ENCODE data around the gene SLMAP.

SLMAP gene

GRCh38 chr3:57968501-57968900 lies 212.4 kb downstream of the SLMAP start:
- H3K4me1 ChIP-seq (ENCODE audit: control insufficient read depth, insufficient read depth, low read length) = no peaks in the 10 kb centered on the region
- DNase-seq (ENCODE audit: low read depth, low spot score) = no peak
- H3K9me3 ChIP-seq (ENCODE audit: control insufficient read depth, insufficient read depth, low read length) = no peaks in the 10 kb centered on the region
- WGBS (ENCODE audit: insufficient coverage, insufficient read length) = no CpG with 5 or more reads among the region's 5 CpGs
- H3K27me3 ChIP-seq (ENCODE audit: control insufficient read depth, insufficient read depth, low read length) = no peaks in the 10 kb centered on the region
- no peak overlapping the region for H3K4me3 ChIP-seq (ENCODE audit: low read length)
- H3K36me3 ChIP-seq (ENCODE audit: control insufficient read depth, insufficient read depth, low read length) = no peaks in the 10 kb centered on the region
- H3K27ac ChIP-seq (ENCODE audit: low read length) = no peak overlapping the region

GRCh38 chr3:57971975-57972374 lies 215.9 kb downstream of the SLMAP start:
- H3K36me3 ChIP-seq (ENCODE audit: control insufficient read depth, insufficient read depth, low read length) = no peaks in the 10 kb centered on the region
- no peak for DNase-seq (ENCODE audit: low read depth, low spot score)
- H3K4me1 ChIP-seq (ENCODE audit: control insufficient read depth, insufficient read depth, low read length) = no peaks in the 10 kb centered on the region
- H3K27ac ChIP-seq (ENCODE audit: low read length) = no peak overlapping the region
- no CpG with 5 or more reads among the region's 4 CpGs for WGBS (ENCODE audit: insufficient coverage, insufficient read length)
- no peaks in the 10 kb centered on the region for H3K9me3 ChIP-seq (ENCODE audit: control insufficient read depth, insufficient read depth, low read length)
- no peak overlapping the region for H3K4me3 ChIP-seq (ENCODE audit: low read length)
- no peaks in the 10 kb centered on the region for H3K27me3 ChIP-seq (ENCODE audit: control insufficient read depth, insufficient read depth, low read length)

GRCh38 chr3:57972531-57973111 lies 216.5 kb downstream of the SLMAP start:
- no peak overlapping the region for H3K27ac ChIP-seq (ENCODE audit: low read length)
- no CpG with 5 or more reads among the region's 9 CpGs for WGBS (ENCODE audit: insufficient coverage, insufficient read length)
- no peak for DNase-seq (ENCODE audit: low read depth, low spot score)
- no peaks in the 10 kb centered on the region for H3K27me3 ChIP-seq (ENCODE audit: control insufficient read depth, insufficient read depth, low read length)
- no peak overlapping the region for H3K4me3 ChIP-seq (ENCODE audit: low read length)
- H3K4me1 ChIP-seq (ENCODE audit: control insufficient read depth, insufficient read depth, low read length) = no peaks in the 10 kb centered on the region
- no peaks in the 10 kb centered on the region for H3K9me3 ChIP-seq (ENCODE audit: control insufficient read depth, insufficient read depth, low read length)
- H3K36me3 ChIP-seq (ENCODE audit: control insufficient read depth, insufficient read depth, low read length) = no peaks in the 10 kb centered on the region

GRCh38 chr3:57973715-57974477 lies 217.8 kb downstream of the SLMAP start:
- no peak overlapping the region for H3K27ac ChIP-seq (ENCODE audit: low read length)
- H3K4me3 ChIP-seq (ENCODE audit: low read length) = no peak overlapping the region
- H3K4me1 ChIP-seq (ENCODE audit: control insufficient read depth, insufficient read depth, low read length) = 0 out of 2 replicates have a peak, but pooled peaks cover 1% of the 10 kb centered on the region
- H3K27me3 ChIP-seq (ENCODE audit: control insufficient read depth, insufficient read depth, low read length) = no peaks in the 10 kb centered on the region
- WGBS (ENCODE audit: insufficient coverage, insufficient read length) = no CpG with 5 or more reads among the region's 13 CpGs
- no peaks in the 10 kb centered on the region for H3K36me3 ChIP-seq (ENCODE audit: control insufficient read depth, insufficient read depth, low read length)
- H3K9me3 ChIP-seq (ENCODE audit: control insufficient read depth, insufficient read depth, low read length) = no peaks in the 10 kb centered on the region
- no peak for DNase-seq (ENCODE audit: low read depth, low spot score)

- Histone ChIP-seq H3K27ac (ENCODE audit: low read length) (no peak overlapping the region), H3K9me3 (ENCODE audit: control insufficient read depth, insufficient read depth, low read length) (no peaks in the 10 kb centered on the region), H3K4me1 (ENCODE audit: control insufficient read depth, insufficient read depth, low read length) (0 out of 2 replicates have a peak, but pooled peaks cover 1% of the 10 kb centered on the region), H3K36me3 (ENCODE audit: control insufficient read depth, insufficient read depth, low read length) (no peaks in the 10 kb centered on the region), H3K4me3 (ENCODE audit: low read length) (no peak overlapping the region), H3K27me3 (ENCODE audit: control insufficient read depth, insufficient read depth, low read length) (no peaks in the 10 kb centered on the region)
- WGBS (ENCODE audit: insufficient coverage, insufficient read length) = no CpG with 5 or more reads among the region's 6 CpGs
- DNase-seq (ENCODE audit: low read depth, low spot score) = no peak
Observed at GRCh38 chr3:57974796-57975388, 218.8 kb downstream of the SLMAP start.

GRCh38 chr3:57977818-57978235 lies 221.7 kb downstream of the SLMAP start:
- no peaks in the 10 kb centered on the region for H3K36me3 ChIP-seq (ENCODE audit: control insufficient read depth, insufficient read depth, low read length)
- no peaks in the 10 kb centered on the region for H3K27me3 ChIP-seq (ENCODE audit: control insufficient read depth, insufficient read depth, low read length)
- no CpG with 5 or more reads among the region's 4 CpGs for WGBS (ENCODE audit: insufficient coverage, insufficient read length)
- H3K4me3 ChIP-seq (ENCODE audit: low read length) = no peak overlapping the region
- 0 out of 2 replicates have a peak, but pooled peaks cover 1% of the 10 kb centered on the region for H3K4me1 ChIP-seq (ENCODE audit: control insufficient read depth, insufficient read depth, low read length)
- H3K9me3 ChIP-seq (ENCODE audit: control insufficient read depth, insufficient read depth, low read length) = no peaks in the 10 kb centered on the region
- no peak overlapping the region for H3K27ac ChIP-seq (ENCODE audit: low read length)
- no peak for DNase-seq (ENCODE audit: low read depth, low spot score)

DNA sequence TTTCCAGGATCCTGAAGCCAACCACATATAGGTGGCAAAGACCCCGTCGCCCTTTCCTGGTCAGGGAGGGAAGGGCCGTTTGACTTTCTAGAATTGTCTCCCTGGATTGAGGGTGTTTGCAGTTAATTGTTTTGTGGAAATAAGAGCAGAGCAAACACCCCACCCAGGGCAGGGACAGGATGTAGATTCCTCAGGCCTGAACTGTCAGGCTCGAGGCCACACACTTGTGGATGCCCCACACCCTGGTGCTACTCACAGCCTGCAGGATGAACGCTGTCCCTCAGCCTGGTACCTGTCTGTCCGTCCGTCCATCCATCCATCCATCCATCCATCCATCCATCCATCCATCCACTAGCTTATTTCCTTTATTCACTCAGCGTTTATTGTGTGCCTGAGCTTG lies 222.2 kb downstream of the SLMAP start:
- Histone ChIP-seq H3K9me3 (ENCODE audit: control insufficient read depth, insufficient read depth, low read length) (no peaks in the 10 kb centered on the region), H3K27me3 (ENCODE audit: control insufficient read depth, insufficient read depth, low read length) (no peaks in the 10 kb centered on the region), H3K36me3 (ENCODE audit: control insufficient read depth, insufficient read depth, low read length) (no peaks in the 10 kb centered on the region), H3K4me1 (ENCODE audit: control insufficient read depth, insufficient read depth, low read length) (0 out of 2 replicates have a peak, but pooled peaks cover 1% of the 10 kb centered on the region), H3K27ac (ENCODE audit: low read length) (no peak overlapping the region), H3K4me3 (ENCODE audit: low read length) (no peak overlapping the region)
- no CpG with 5 or more reads among the region's 8 CpGs for WGBS (ENCODE audit: insufficient coverage, insufficient read length)
- DNase-seq (ENCODE audit: low read depth, low spot score) = no peak

Data from iPS DF 6.9 (cell line).